Smooth muscle cell (in vitro differentiated cells): ENCODE results near the gene KRI1. TPM values are rescaled to one million over a fixed set of nuclear protein-coding genes. Genes with fewer than 3 reads are reported as not detected.

Experiments
- DNase-seq: peaks from one replicate; lab custom pipeline; 2025; ENCODE audit not compliant: unreplicated experiment; lab: John Stamatoyannopoulos, UW
- H2AFZ ChIP-seq: fragments of 200-600 bp; sonication (generic); 2 replicates; pipeline ENCODE4 v1.6.0; 2016; ENCODE audit warnings: antibody characterized with exemption, low read depth, mild to moderate bottlenecking
- H3F3A ChIP-seq: fragments of 200-600 bp; sonication (generic); 2 replicates; pipeline ENCODE4 v1.6.0; 2017; ENCODE audit warnings: antibody characterized with exemption, low read depth
- H3K27ac ChIP-seq: fragments of 200-600 bp; sonication (generic); 2 replicates; pipeline ENCODE4 v1.5.1; 2016; ENCODE audit warnings: low read depth, mild to moderate bottlenecking
- H3K27me3 ChIP-seq: fragments of 200-600 bp; sonication (generic); 2 replicates; pipeline ENCODE4 v1.6.1; 2016; ENCODE audit warnings: low read depth, mild to moderate bottlenecking
- H3K36me3 ChIP-seq: fragments of 200-600 bp; sonication (generic); 2 replicates; pipeline ENCODE4 v1.5.1; 2016; ENCODE audit warnings: low read depth
- H3K4me1 ChIP-seq: fragments of 200-600 bp; sonication (generic); 2 replicates; pipeline ENCODE4 v1.5.1; 2016; ENCODE audit warnings: low read depth
- H3K4me2 ChIP-seq: fragments of 200-600 bp; sonication (generic); 2 replicates; pipeline ENCODE4 v1.6.0; 2016; ENCODE audit warnings: mild to moderate bottlenecking
- H3K4me3 ChIP-seq: fragments of 200-600 bp; sonication (generic); 2 replicates; pipeline ENCODE4 v1.5.1; 2016; ENCODE audit warnings: mild to moderate bottlenecking
- H3K79me2 ChIP-seq: fragments of 200-600 bp; sonication (generic); 2 replicates; pipeline ENCODE4 v1.6.0; 2016; ENCODE audit warnings: low read depth, mild to moderate bottlenecking
- H3K9ac ChIP-seq: fragments of 200-600 bp; sonication (generic); 2 replicates; pipeline ENCODE4 v1.6.0; 2016; ENCODE audit warnings: low read depth
- H3K9me3 ChIP-seq: fragments of 200-600 bp; sonication (generic); replicated peaks from 2 replicates; pipeline ENCODE4 v1.5.1; 2016; ENCODE audit warnings: low read depth
- H4K20me1 ChIP-seq: fragments of 200-600 bp; sonication (generic); 2 replicates; pipeline ENCODE4 v1.6.0; 2016; ENCODE audit warnings: low read depth
- WGBS: methylation state at CpG from one replicate; pipeline ENCODE4 v1.1.7; 2016; ENCODE audit warnings: low lambda C conversion rate; 5-methylcytosine and 5-hydroxymethylcytosine counted together
- polyA plus RNA-seq: library from polyadenylated mRNA; unstranded; fragments of >200 nt; fragmentation: Nextera tagmentation; extraction: Ambion mirVana; gene quantifications from 2 replicates; pipeline ENCODE4 v1.2.1, GENCODE V29; 2016
- total RNA-seq: library from RNA; depleted of rRNA; stranded (reverse); fragments of >200 nt; gene quantifications from 2 replicates; pipeline ENCODE4 v1.2.3, GENCODE V29; 2014
- TF ChIP-seq, protein P1 (sequence below): fragments of 200-600 bp; sonication (generic); IDR thresholded peaks from 2 replicates; pipeline ENCODE4 v1.5.1; 2017; ENCODE audit warnings: borderline replicate concordance, mild to moderate bottlenecking, antibody characterized with exemption; ENCODE audit not compliant: insufficient read depth, poor library complexity, severe bottlenecking

Gene KRI1
- total and polyA plus RNA-seq, 2 experiments from 2014 or later, result 7.1 to 10.1 TPM

DNA sequence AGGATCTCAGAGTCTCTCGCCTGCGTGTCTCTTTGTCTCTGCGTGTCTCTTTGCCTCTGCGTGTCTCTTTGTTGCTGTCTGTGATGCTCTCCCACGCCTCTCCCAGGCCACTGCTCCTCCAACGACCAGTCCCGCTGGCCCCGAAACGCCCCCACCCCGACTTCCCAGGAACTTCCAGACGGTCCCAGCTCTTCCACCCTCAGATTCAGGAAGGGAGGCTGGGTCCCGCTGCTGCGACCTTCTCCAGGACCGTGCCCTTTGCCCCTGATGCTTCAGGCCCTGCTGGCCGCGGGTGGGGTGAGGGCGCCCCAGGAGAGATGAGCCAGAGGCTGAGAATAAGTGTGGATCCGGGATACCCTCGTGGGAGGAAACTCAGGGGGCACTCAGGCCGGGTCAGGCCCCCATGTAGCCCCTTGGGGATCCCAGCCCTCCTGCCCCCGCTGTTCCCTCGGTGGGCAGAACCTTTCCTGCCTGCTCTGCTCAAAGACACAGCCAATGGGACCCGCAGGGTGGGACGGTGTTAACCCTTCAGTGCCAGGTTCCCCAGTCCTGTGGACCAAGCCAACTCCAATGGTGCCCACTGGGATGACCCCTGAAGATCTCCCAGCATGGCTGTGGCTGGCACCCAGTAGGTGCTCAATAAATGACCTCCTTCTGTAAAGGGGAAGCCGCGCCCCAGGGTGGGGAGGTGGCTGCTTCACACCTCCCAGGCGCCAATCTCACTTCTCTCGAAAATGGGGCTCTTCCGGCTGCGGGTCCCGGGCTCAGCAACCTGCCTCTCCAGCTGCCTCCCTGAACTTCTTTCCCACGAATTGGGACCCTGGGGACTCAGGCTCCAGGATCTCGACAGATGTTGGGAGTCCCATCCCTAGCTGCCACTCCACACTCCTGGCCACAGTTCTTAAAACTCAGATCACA is 47.1 kb downstream of the KRI1 start:
- no peaks in the 10 kb centered on the region for H3K36me3 ChIP-seq
- peak overlapping the region; percentile 73 for H2AFZ ChIP-seq
- no peaks in the 10 kb centered on the region for H3K9me3 ChIP-seq
- H3K79me2 ChIP-seq, result peaks cover 16% of the 10 kb centered on the region
- peak overlapping the region; percentile 54 for H3K4me3 ChIP-seq
- H3K27me3 ChIP-seq, result peaks cover 15% of the 10 kb centered on the region
- H4K20me1 ChIP-seq, result no peaks in the 10 kb centered on the region
- H3K9ac ChIP-seq, result no peak overlapping the region
- peaks cover 12% of the 10 kb centered on the region for H3K4me1 ChIP-seq
- H3K27ac ChIP-seq, result no peak overlapping the region
- TF ChIP-seq, protein P1, sequence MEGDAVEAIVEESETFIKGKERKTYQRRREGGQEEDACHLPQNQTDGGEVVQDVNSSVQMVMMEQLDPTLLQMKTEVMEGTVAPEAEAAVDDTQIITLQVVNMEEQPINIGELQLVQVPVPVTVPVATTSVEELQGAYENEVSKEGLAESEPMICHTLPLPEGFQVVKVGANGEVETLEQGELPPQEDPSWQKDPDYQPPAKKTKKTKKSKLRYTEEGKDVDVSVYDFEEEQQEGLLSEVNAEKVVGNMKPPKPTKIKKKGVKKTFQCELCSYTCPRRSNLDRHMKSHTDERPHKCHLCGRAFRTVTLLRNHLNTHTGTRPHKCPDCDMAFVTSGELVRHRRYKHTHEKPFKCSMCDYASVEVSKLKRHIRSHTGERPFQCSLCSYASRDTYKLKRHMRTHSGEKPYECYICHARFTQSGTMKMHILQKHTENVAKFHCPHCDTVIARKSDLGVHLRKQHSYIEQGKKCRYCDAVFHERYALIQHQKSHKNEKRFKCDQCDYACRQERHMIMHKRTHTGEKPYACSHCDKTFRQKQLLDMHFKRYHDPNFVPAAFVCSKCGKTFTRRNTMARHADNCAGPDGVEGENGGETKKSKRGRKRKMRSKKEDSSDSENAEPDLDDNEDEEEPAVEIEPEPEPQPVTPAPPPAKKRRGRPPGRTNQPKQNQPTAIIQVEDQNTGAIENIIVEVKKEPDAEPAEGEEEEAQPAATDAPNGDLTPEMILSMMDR, result no peak
- H3K4me2 ChIP-seq, result peak overlapping the region; percentile 93
- DNase-seq, result no peak
- H3F3A ChIP-seq, result no peaks in the 10 kb centered on the region
- 34% methylated on average over 32 of the region's 33 CpGs for WGBS

DNA sequence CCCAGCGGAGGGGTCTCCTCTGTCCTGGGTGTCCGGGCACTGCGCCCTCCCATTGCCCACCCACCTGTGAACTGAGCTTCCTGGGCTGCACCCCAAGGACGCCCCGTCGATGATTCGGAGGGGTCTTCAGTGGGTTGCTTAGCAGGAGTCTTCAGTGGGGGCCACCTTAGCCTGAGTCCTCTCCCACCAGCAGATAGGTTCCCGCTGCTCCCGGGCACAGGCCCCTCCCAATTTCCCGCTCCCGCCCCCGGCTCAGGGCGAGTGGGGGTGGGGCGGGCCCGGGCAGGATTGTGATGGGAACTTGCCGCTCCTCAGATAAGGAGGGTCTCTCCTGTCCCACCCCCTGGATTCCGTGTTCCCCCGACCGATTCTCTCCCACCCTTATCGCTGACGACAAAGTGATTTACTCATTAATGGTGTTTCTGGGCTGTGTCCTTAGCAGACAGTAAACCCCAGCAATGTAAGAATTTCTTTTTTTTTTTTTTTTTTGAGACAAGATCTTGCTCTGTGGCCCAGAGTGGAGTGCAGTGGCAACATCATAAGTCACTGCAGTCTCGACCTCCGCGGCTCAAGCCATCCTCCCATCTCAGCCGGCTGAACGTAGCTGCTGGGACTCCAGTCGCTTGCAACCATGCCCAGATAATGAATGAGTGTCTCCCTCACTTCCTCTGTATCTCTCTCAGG is 47.9 kb downstream of the KRI1 start:
- Histone ChIP-seq H3K9me3 (no peaks in the 10 kb centered on the region), H3K4me3 (peak overlapping the region; percentile 54)
- 4% methylated on average over 18 of the region's 27 CpGs for WGBS

DNA sequence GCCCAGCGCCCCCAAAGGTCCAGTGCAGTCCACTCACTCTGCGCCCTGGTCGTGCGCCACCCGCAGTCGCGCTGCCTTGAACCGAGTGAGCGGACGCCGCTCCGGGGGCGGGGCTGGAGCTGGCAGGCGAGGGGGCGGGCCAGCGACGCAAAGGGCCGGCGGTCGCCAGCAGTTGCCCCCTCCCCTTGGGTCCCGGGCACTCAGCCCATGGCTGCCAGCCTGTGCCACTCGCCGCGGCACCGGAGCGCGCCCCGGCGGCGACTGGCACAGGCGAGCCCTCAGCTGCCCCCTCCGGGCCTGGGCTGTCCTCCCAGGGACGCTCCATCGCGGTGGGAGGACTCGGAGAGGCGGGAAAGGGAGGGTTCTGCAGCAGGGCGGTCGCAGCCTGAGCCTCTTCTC is 48.5 kb downstream of the KRI1 start, which contains the start of gene S1PR5:
Gene S1PR5 (minus strand): TSS at position 87 of the 399 bp plus-strand sequence. CDS start 2,436 bp downstream, outside the sequence.
- Histone ChIP-seq H3K4me1 (peaks cover 12% of the 10 kb centered on the region), H3K79me2 (peaks cover 16% of the 10 kb centered on the region), H3K9ac (no peak within 1 kb of the TSS), H3K4me3 (peak within 1 kb of the TSS; percentile 54), H3K4me2 (peak within 1 kb of the TSS; percentile 93), H3K36me3 (no peaks in the 10 kb centered on the region), H4K20me1 (no peaks in the 10 kb centered on the region), H2AFZ (peak within 1 kb of the TSS; percentile 73), H3K9me3 (no peaks in the 10 kb centered on the region), H3K27ac (no peak within 1 kb of the TSS), H3F3A (no peaks in the 10 kb centered on the region), H3K27me3 (peaks cover 19% of the 10 kb centered on the region)
- 2% methylated on average over 28 of the region's 39 CpGs for WGBS
- peak; percentile 50 for DNase-seq
- TF ChIP-seq, protein P1, result no peak

More for the DNA sequence above, 47.9 kb downstream of the KRI1 start:
- TF ChIP-seq, protein P1, result no peak
- Histone ChIP-seq H3F3A (no peaks in the 10 kb centered on the region), H3K27ac (no peak overlapping the region), H3K79me2 (peaks cover 16% of the 10 kb centered on the region), H3K36me3 (no peaks in the 10 kb centered on the region), H4K20me1 (no peaks in the 10 kb centered on the region), H3K4me2 (peak overlapping the region; percentile 93), H2AFZ (peak overlapping the region; percentile 73), H3K4me1 (peaks cover 12% of the 10 kb centered on the region), H3K9ac (no peak overlapping the region), H3K27me3 (peaks cover 19% of the 10 kb centered on the region)
- DNase-seq, result peak; percentile 50
